GM23248 (cell line): ENCODE data around the gene LYSMD4. TPM values are rescaled to one million over a fixed set of nuclear protein-coding genes. Genes with fewer than 3 reads are reported as not detected.
"Not testable (repeated sequence)": the region's sequence is repeated elsewhere in the genome, so short reads cannot be mapped to it uniquely, and the experiment has no call there.

Experiments
- DNase-seq: peaks from one replicate; pipeline ENCODE4 v3.0.0-alpha.2; 2015
- H2AFZ ChIP-seq: fragments of 200-600 bp; sonication (generic); 2 replicates; pipeline ENCODE4 v1.6.1; 2016; ENCODE audit warnings: antibody characterized with exemption
- H3F3A ChIP-seq: fragments of 200-600 bp; sonication (generic); 2 replicates; pipeline ENCODE4 v1.6.1; 2016; ENCODE audit warnings: mild to moderate bottlenecking, antibody characterized with exemption, mixed run types; ENCODE audit not compliant: insufficient read depth
- H3K27ac ChIP-seq: fragments of 200-600 bp; sonication (generic); 2 replicates; pipeline ENCODE4 v1.5.1; 2016; ENCODE audit warnings: mild to moderate bottlenecking
- H3K27me3 ChIP-seq: fragments of 200-600 bp; sonication (generic); replicated peaks from 2 replicates; pipeline ENCODE4 v1.6.1; 2016; ENCODE audit warnings: mild to moderate bottlenecking; ENCODE audit not compliant: insufficient read depth
- H3K36me3 ChIP-seq: fragments of 200-600 bp; sonication (generic); 2 replicates; pipeline ENCODE4 v1.6.1; 2016; ENCODE audit warnings: low read depth, mild to moderate bottlenecking
- H3K4me1 ChIP-seq: fragments of 200-600 bp; sonication (generic); 2 replicates; pipeline ENCODE4 v1.6.1; 2016; ENCODE audit warnings: mild to moderate bottlenecking; ENCODE audit not compliant: insufficient read depth
- H3K4me2 ChIP-seq: fragments of 200-600 bp; sonication (generic); one replicate; pipeline ENCODE4 v1.6.1; 2016; ENCODE audit warnings: mild to moderate bottlenecking; ENCODE audit not compliant: unreplicated experiment
- H3K4me3 ChIP-seq: fragments of 200-600 bp; sonication (generic); 2 replicates; pipeline ENCODE4 v1.5.1; 2016; ENCODE audit warnings: mild to moderate bottlenecking
- H3K79me2 ChIP-seq: fragments of 200-600 bp; sonication (generic); 2 replicates; pipeline ENCODE4 v1.6.1; 2016; ENCODE audit warnings: mild to moderate bottlenecking; ENCODE audit not compliant: insufficient read depth
- H3K9ac ChIP-seq: fragments of 200-600 bp; sonication (generic); 2 replicates; pipeline ENCODE4 v1.6.1; 2016; ENCODE audit warnings: mild to moderate bottlenecking
- H3K9me2 ChIP-seq: fragments of 200-600 bp; sonication (generic); 2 replicates; pipeline ENCODE4 v1.6.1; 2016; ENCODE audit warnings: mixed run types, mild to moderate bottlenecking, moderate library complexity; ENCODE audit not compliant: insufficient read depth
- H3K9me3 ChIP-seq: fragments of 200-600 bp; sonication (generic); one replicate; pipeline ENCODE4 v1.6.1; 2017; ENCODE audit warnings: low read depth
- H4K20me1 ChIP-seq: fragments of 200-600 bp; sonication (generic); 2 replicates; pipeline ENCODE4 v1.6.0; 2016; ENCODE audit not compliant: insufficient read depth
- EZH2 ChIP-seq: fragments of 200-600 bp; sonication (generic); IDR thresholded peaks from 2 replicates; pipeline ENCODE4 v1.6.1; 2018; ENCODE audit warnings: antibody characterized with exemption, mild to moderate bottlenecking; ENCODE audit not compliant: insufficient read depth, poor library complexity, severe bottlenecking
- EZH2phosphoT487 ChIP-seq: fragments of 200-600 bp; sonication (generic); IDR thresholded peaks from 2 replicates; pipeline ENCODE4 v1.6.1; 2018; ENCODE audit warnings: antibody characterized with exemption, moderate library complexity, mild to moderate bottlenecking, low read depth; ENCODE audit not compliant: insufficient read depth
- WGBS, 2 experiments: methylation state at CpG; one replicate each; pipeline ENCODE4 v1.1.6; 2015 to 2017; ENCODE audit warnings: low lambda C conversion rate in 2 of 2, low coverage in 1 of 2; ENCODE audit errors: missing lambda C conversion rate in 2 of 2; 5-methylcytosine and 5-hydroxymethylcytosine counted together
- in situ Hi-C: fragments of 300-500 bp; cut with MboI; formaldehyde crosslinking; loops from 2 replicates; pipeline ENCODE4 v1.15.0; 2020
- polyA plus RNA-seq: library from polyadenylated mRNA; unstranded; fragments of >200 nt; fragmentation: Nextera tagmentation; extraction: Ambion mirVana; gene quantifications from 2 replicates; pipeline ENCODE4 v1.2.1, GENCODE V29; 2016
- total RNA-seq: library from RNA; depleted of rRNA; stranded (reverse); fragments of >200 nt; shearing (Covaris generic); gene quantifications from 2 replicates; pipeline ENCODE4 v1.2.3, GENCODE V29; 2014

LYSMD4 gene
- total and polyA plus RNA-seq, 2 experiments from 2014 or later: 5.2 to 8.1 TPM

- Histone ChIP-seq H3K9me2 (no peaks in the 10 kb centered on the region), H3K9ac (no peak overlapping the region), H3K79me2 (no peaks in the 10 kb centered on the region), H3F3A (no peaks in the 10 kb centered on the region), H3K27ac (no peak overlapping the region), H3K36me3 (no peaks in the 10 kb centered on the region), H3K4me2 (no peak overlapping the region), H2AFZ (no peak overlapping the region), H3K4me3 (no peak overlapping the region), H3K4me1 (peaks cover 6% of the 10 kb centered on the region; the same call in 1 of the 2 replicates), H3K9me3 (no peaks in the 10 kb centered on the region), H4K20me1 (no peaks in the 10 kb centered on the region), H3K27me3 (no peaks in the 10 kb centered on the region)
- WGBS, 2 experiments: 63 to 71% methylated on average over 4 of the region's 4 CpGs
- TF ChIP-seq EZH2phosphoT487: no peak
- TF ChIP-seq EZH2: no peak
- DNase-seq: no peak
- in situ Hi-C loops: loop anchor here (10.0 to 25.0 kb wide), 2 partner anchors 59 to 624 kb away; partner anchors contain the start of gene SYNM
Measured at GRCh38 chr15:99735868-99736267, 2.6 kb upstream of the LYSMD4 start.

- H3K79me2 ChIP-seq: no peaks in the 10 kb centered on the region
- no peak overlapping the region for H3K4me2 ChIP-seq
- no peak overlapping the region for H3K27ac ChIP-seq
- H2AFZ ChIP-seq: no peak overlapping the region
- H3K9me3 ChIP-seq: no peaks in the 10 kb centered on the region
- H3K9me2 ChIP-seq: no peaks in the 10 kb centered on the region
- peaks cover 12% of the 10 kb centered on the region for H3K4me1 ChIP-seq
- peaks cover 3% of the 10 kb centered on the region; the same call in 1 of the 2 replicates for H3F3A ChIP-seq
- no peak overlapping the region for H3K4me3 ChIP-seq
- no peaks in the 10 kb centered on the region for H4K20me1 ChIP-seq
- in situ Hi-C loops: loop anchor here (10.0 to 25.0 kb wide), 2 partner anchors 60 to 622 kb away; partner anchors contain the start of gene SYNM
- no peak overlapping the region for H3K9ac ChIP-seq
- WGBS, 2 experiments: 92 to 100% methylated on average over 1 of the region's 1 CpG
- no peak for DNase-seq
- TF ChIP-seq EZH2 (no peak), EZH2phosphoT487 (no peak)
- no peaks in the 10 kb centered on the region for H3K36me3 ChIP-seq
- no peaks in the 10 kb centered on the region for H3K27me3 ChIP-seq
Measured at GRCh38 chr15:99734575-99734974, 1.3 kb upstream of the LYSMD4 start.

GRCh38 chr15:99734040-99734291 is 729 bp upstream of the LYSMD4 start:
- 93 to 94% methylated on average over 13 of the region's 13 CpGs for WGBS, 2 experiments
- DNase-seq, H3K9me3 ChIP-seq, H3K27me3 ChIP-seq, H3K9me2 ChIP-seq, H3K79me2 ChIP-seq, H3F3A ChIP-seq, H3K27ac ChIP-seq, H3K36me3 ChIP-seq, H4K20me1 ChIP-seq: not testable (repeated sequence)
- Histone ChIP-seq H3K4me3 (peak overlapping the region; percentile 85; the same call in 1 of the 2 replicates), H2AFZ (peak overlapping the region; percentile 99), H3K4me1 (peaks cover 12% of the 10 kb centered on the region), H3K4me2 (peak overlapping the region; percentile 75), H3K9ac (peak overlapping the region; percentile 76)
- in situ Hi-C loops: loop anchor here (10.0 to 25.0 kb wide), 2 partner anchors 61 to 622 kb away; partner anchors contain the start of gene SYNM

- Histone ChIP-seq H3K4me1 (peaks cover 12% of the 10 kb centered on the region), H4K20me1 (no peaks in the 10 kb centered on the region), H3K4me3 (peak overlapping the region; percentile 85), H3F3A (peaks cover 3% of the 10 kb centered on the region; the same call in 1 of the 2 replicates), H3K9me2 (no peaks in the 10 kb centered on the region), H3K79me2 (no peaks in the 10 kb centered on the region), H3K9me3 (no peaks in the 10 kb centered on the region), H3K27ac (no peak overlapping the region), H2AFZ (peak overlapping the region; percentile 89), H3K4me2 (peak overlapping the region; percentile 95), H3K9ac (peak overlapping the region; percentile 74), H3K27me3 (no peaks in the 10 kb centered on the region), H3K36me3 (no peaks in the 10 kb centered on the region)
- TF ChIP-seq EZH2phosphoT487: no peak
- no peak for TF ChIP-seq EZH2
- 1% methylated on average over 27 to 30 of the region's 46 CpGs for WGBS, 2 experiments
- DNase-seq: no peak
- in situ Hi-C loops: loop anchor here (10.0 to 25.0 kb wide), 2 partner anchors 62 to 621 kb away; partner anchors contain the start of gene SYNM
Measured at GRCh38 chr15:99732751-99733267, 428 bp downstream of the LYSMD4 start.
